H1 (cell line): ENCODE results near the gene AMER2. TPM values are rescaled to one million over a fixed set of nuclear protein-coding genes. Genes with fewer than 3 reads are reported as not detected.

Experiments used
- CTCF ChIA-PET: fragments of 300-600 bp; sonication (Branson Sonifier 250); formaldehyde crosslinking; loops from one replicate; lab custom pipeline; 2021; ENCODE audit not compliant: partially characterized antibody; lab: Charles Lee
- POLR2A ChIA-PET: fragments of 300-600 bp; sonication (Branson Sonifier 250); formaldehyde crosslinking; loops from one replicate; lab custom pipeline; 2021; ENCODE audit warnings: inconsistent platforms; ENCODE audit not compliant: partially characterized antibody; lab: Charles Lee
- DNase-seq, 2 experiments: peaks; one replicate each; pipeline versions ENCODE4 v3.0.0 to v3.0.0-alpha.2; 2010 to 2022; ENCODE audit warnings: low spot score in 2 of 2, low read depth in 1 of 2, mixed read lengths in 1 of 2
- FAIRE-seq: peaks from 2 replicates; lab custom pipeline; 2011; peaks lifted over from hg19 to GRCh38; lab: Jason Lieb, UNC
- H2AFZ ChIP-seq: 2 replicates; pipeline ENCODE4 v1.8.1; 2012; ENCODE audit warnings: low read length, inconsistent platforms
- H2AK5ac ChIP-seq: 2 replicates; pipeline ENCODE4 v1.6.1; 2013; ENCODE audit warnings: low read depth, low read length
- H2BK120ac ChIP-seq: replicated peaks from 2 replicates; pipeline ENCODE3; 2013; ENCODE audit warnings: low read depth, low read length, inconsistent platforms
- H2BK12ac ChIP-seq: 2 replicates; pipeline ENCODE4 v1.6.1; 2013; ENCODE audit warnings: low read depth, low read length
- H2BK15ac ChIP-seq: 2 replicates; pipeline ENCODE4 v1.6.1; 2013; ENCODE audit warnings: low read length
- H2BK20ac ChIP-seq: 2 replicates; pipeline ENCODE4 v1.6.1; 2013; ENCODE audit warnings: low read length
- H2BK5ac ChIP-seq: 2 replicates; pipeline ENCODE4 v1.6.1; 2013; ENCODE audit warnings: low read depth, low read length
- H3K14ac ChIP-seq: 2 replicates; pipeline ENCODE4 v1.6.1; 2013; ENCODE audit warnings: inconsistent platforms; ENCODE audit not compliant: insufficient read length
- H3K18ac ChIP-seq: 2 replicates; pipeline ENCODE4 v1.6.1; 2013; ENCODE audit warnings: low read length; ENCODE audit errors: extremely low read depth
- H3K23ac ChIP-seq: 2 replicates; pipeline ENCODE4 v1.6.1; 2013; ENCODE audit warnings: inconsistent platforms; ENCODE audit not compliant: insufficient read length
- H3K23me2 ChIP-seq: 2 replicates; pipeline ENCODE4 v1.6.1; 2013; ENCODE audit warnings: low read depth, low read length
- H3K27ac ChIP-seq: 2 replicates; pipeline ENCODE4 v1.6.1; 2011; ENCODE audit warnings: low read depth, low read length, inconsistent platforms
- H3K27me3 ChIP-seq, 4 experiments: replicated peaks in 1 of 4; 1 replicate in 1 of 4; 2 replicates in 3 of 4; pipeline versions ENCODE4 v1.6.1 to v1.8.1; 2011 to 2013; ENCODE audit warnings: low read length in 3 of 4, mild to moderate bottlenecking in 3 of 4, inconsistent platforms in 2 of 4, mixed read lengths in 2 of 4, moderate library complexity in 1 of 4; ENCODE audit not compliant: control insufficient read depth in 3 of 4, insufficient read depth in 3 of 4; ENCODE audit errors: extremely low read depth in 1 of 4
- H3K36me3 ChIP-seq, 4 experiments: 2 replicates each; pipeline versions ENCODE4 v1.6.1 to v1.8.1; 2011 to 2013; ENCODE audit warnings: mild to moderate bottlenecking in 4 of 4, low read length in 3 of 4, moderate library complexity in 2 of 4, control low read depth in 1 of 4, inconsistent platforms in 1 of 4; ENCODE audit not compliant: insufficient read depth in 4 of 4, control insufficient read depth in 2 of 4
- H3K4ac ChIP-seq: replicated peaks from 2 replicates; pipeline ENCODE3; 2013; ENCODE audit warnings: low read length, low read depth, mixed read lengths, inconsistent platforms; ENCODE audit not compliant: insufficient read length
- H3K4me1 ChIP-seq, 4 experiments: replicated peaks in 1 of 4; 1 replicate in 1 of 4; 2 replicates in 3 of 4; pipeline versions ENCODE4 v1.6.1 to v1.8.1; 2011 to 2013; ENCODE audit warnings: low read length in 3 of 4, inconsistent platforms in 2 of 4, mixed read lengths in 1 of 4; ENCODE audit not compliant: insufficient read depth in 4 of 4, control insufficient read depth in 3 of 4
- H3K4me2 ChIP-seq, 2 experiments: 2 replicates each; pipeline versions ENCODE4 v1.6.1 to v1.8.1; 2011 to 2013; ENCODE audit warnings: low read depth in 2 of 2, low read length in 2 of 2, control low read depth in 1 of 2, inconsistent platforms in 1 of 2, mild to moderate bottlenecking in 1 of 2; ENCODE audit not compliant: insufficient read depth in 1 of 2
- H3K4me3 ChIP-seq, 4 experiments: fragments of 200-600, 300-600 bp in 1 of 4; sonication (generic), shearing (Covaris generic), sonication (Bioruptor Twin) in 1 of 4; 2 replicates each; pipeline versions ENCODE4 v1.5.1 to v1.8.1; 2011 to 2016; ENCODE audit warnings: low read length in 4 of 4, low read depth in 3 of 4, control low read depth in 2 of 4, inconsistent platforms in 2 of 4, mild to moderate bottlenecking in 2 of 4, mixed read lengths in 1 of 4, moderate library complexity in 1 of 4; ENCODE audit not compliant: insufficient read depth in 2 of 4; ENCODE audit errors: extremely low read depth in 1 of 4
- H3K56ac ChIP-seq: replicated peaks from 2 replicates; pipeline ENCODE3; 2013; ENCODE audit warnings: low read depth, mild to moderate bottlenecking, mixed read lengths, low read length, inconsistent platforms; ENCODE audit not compliant: insufficient read length
- H3K79me1 ChIP-seq: 2 replicates; pipeline ENCODE4 v1.6.1; 2013; ENCODE audit warnings: low read depth, low read length, control low read depth
- H3K79me2 ChIP-seq, 2 experiments: 2 replicates each; pipeline versions ENCODE4 v1.6.1 to v1.8.1; 2012 to 2013; ENCODE audit warnings: low read length in 2 of 2, mild to moderate bottlenecking in 2 of 2, inconsistent platforms in 1 of 2; ENCODE audit not compliant: insufficient read depth in 2 of 2, control insufficient read depth in 1 of 2
- H3K9ac ChIP-seq, 4 experiments: replicated peaks in 1 of 4; 1 replicate in 1 of 4; 2 replicates in 3 of 4; pipeline versions ENCODE4 v1.6.1 to v1.8.1; 2011 to 2013; ENCODE audit warnings: low read depth in 3 of 4, low read length in 3 of 4, control low read depth in 2 of 4, mild to moderate bottlenecking in 2 of 4, moderate library complexity in 2 of 4, inconsistent platforms in 1 of 4; ENCODE audit errors: extremely low read depth in 1 of 4
- H3K9me3 ChIP-seq, 2 experiments: 2 replicates each; pipeline versions ENCODE4 v1.6.1 to v1.8.1; 2012 to 2013; ENCODE audit warnings: mild to moderate bottlenecking in 2 of 2, moderate library complexity in 2 of 2, control low read depth in 1 of 2, inconsistent platforms in 1 of 2, low read depth in 1 of 2, low read length in 1 of 2, mixed read lengths in 1 of 2; ENCODE audit not compliant: insufficient read depth in 2 of 2
- H4K20me1 ChIP-seq, 2 experiments: replicated peaks in 1 of 2; 2 replicates each; pipeline versions ENCODE3 to v1.8.1; 2011 to 2013; ENCODE audit warnings: inconsistent platforms in 2 of 2, low read length in 2 of 2, mild to moderate bottlenecking in 1 of 2; ENCODE audit not compliant: insufficient read depth in 2 of 2, control insufficient read depth in 1 of 2
- H4K5ac ChIP-seq: 2 replicates; pipeline ENCODE4 v1.6.1; 2013; ENCODE audit warnings: low read length, low read depth, mixed read lengths, inconsistent platforms; ENCODE audit not compliant: insufficient read length
- H4K8ac ChIP-seq: 2 replicates; pipeline ENCODE4 v1.8.0; 2013; ENCODE audit warnings: mild to moderate bottlenecking, moderate library complexity, low read length, inconsistent platforms; ENCODE audit not compliant: insufficient read depth; ENCODE audit errors: extremely low read depth
- H4K91ac ChIP-seq: replicated peaks from 2 replicates; pipeline ENCODE3; 2013; ENCODE audit warnings: low read length, mixed read lengths, inconsistent platforms; ENCODE audit not compliant: insufficient read length
- CEBPB ChIP-seq: IDR thresholded peaks from 2 replicates; pipeline ENCODE4 v1.6.1; 2012; ENCODE audit warnings: low read depth, low read length
- SRF ChIP-seq: IDR thresholded peaks from 2 replicates; pipeline ENCODE4 v1.6.1; 2011; ENCODE audit warnings: mild to moderate bottlenecking, low read depth, low read length, moderate library complexity
- WGBS, 2 experiments: shearing (Covaris generic) in 1 of 2; methylation state at CpG; one replicate each; pipeline versions ENCODE4 v1.1.6 to v1.1.7; 2013 to 2015; ENCODE audit warnings: low lambda C conversion rate in 2 of 2, mixed read lengths in 2 of 2, inconsistent platforms in 1 of 2, low coverage in 1 of 2, missing lambda C conversion rate in 1 of 2; ENCODE audit not compliant: insufficient replicate concordance in 2 of 2, insufficient coverage in 1 of 2, insufficient read length in 1 of 2; ENCODE audit errors: extremely low coverage in 1 of 2, missing lambda C conversion rate in 1 of 2; 5-methylcytosine and 5-hydroxymethylcytosine counted together
- polyA plus RNA-seq, 7 experiments: library from polyadenylated mRNA; depleted of rRNA in 3 of 7; stranded (reverse) in 5 of 7; unstranded in 2 of 7; fragments of >200 nt in 5 of 7; fragments of 200-250 nt in 2 of 7; gene quantifications; 1 replicate in 5 of 7; 2 replicates in 1 of 7; 4 replicates in 1 of 7; pipeline versions ENCODE4 v1.2.1 to v1.2.3, GENCODE V29; 2011 to 2013; ENCODE audit warnings: missing spikeins in 2 of 7, mixed read lengths in 2 of 7
- total RNA-seq: library from RNA; stranded (reverse); fragmentation: NEBNext Ultra II Directional; extraction: Animal tissue kit (Norgen Biotek cat#: 25700); gene quantifications from 2 replicates; pipeline ENCODE4 v1.2.1, GENCODE V29; 2021

The AMER2 gene
- total and polyA plus RNA-seq, 2 of the 8 experiments (the other 6 are each of a cell fraction or from before 2014, with no cell fraction given): 0.14 to 0.50 TPM

- H2BK20ac ChIP-seq: no peak overlapping the region
- H3K4me1 ChIP-seq: peaks cover 2 to 12% (median 7%) of the 10 kb centered on the region in 4 experiments; a peak in 6 of 7 replicates
- no peak overlapping the region for H2AK5ac ChIP-seq
- no peak overlapping the region for H2BK12ac ChIP-seq
- H3K4me3 ChIP-seq: no peak overlapping the region
- no peak overlapping the region for H3K9ac ChIP-seq
- ChIA-PET POLR2A (no interaction called here), CTCF (interaction anchor here (0.8 to 1.7 kb wide), 5 partner anchors 22 to 79 kb away, joined by 3 to 5 read pairs (median 3); no protein-coding TSS in a partner anchor)
- H4K20me1 ChIP-seq: peaks cover 0 to 3% of the 10 kb centered on the region in 2 experiments
- H3K9me3 ChIP-seq: no peaks in the 10 kb centered on the region
- H3K79me1 ChIP-seq: no peaks in the 10 kb centered on the region
- H3K4ac ChIP-seq: no peak overlapping the region
- no peak overlapping the region for H2AFZ ChIP-seq
- H3K4me2 ChIP-seq: no peak overlapping the region
- peak overlapping the region; percentile 21; the same call in 1 of the 2 replicates for H2BK15ac ChIP-seq
- 86% methylated on average over 3 of the region's 3 CpGs; no CpG with 5 or more reads in 1 of the 2 experiments for WGBS, 2 experiments
- no peak for FAIRE-seq
- H4K5ac ChIP-seq: no peak overlapping the region
- peaks cover 10% of the 10 kb centered on the region; the same call in 1 of the 2 replicates for H3K23me2 ChIP-seq
- no peak overlapping the region for H3K14ac ChIP-seq
- no peak overlapping the region for H4K91ac ChIP-seq
- no peak for TF ChIP-seq SRF
- no peak for TF ChIP-seq CEBPB
- no peak for DNase-seq
- H3K36me3 ChIP-seq: no peaks in the 10 kb centered on the region; a peak in 1 of 8 replicates
- H3K23ac ChIP-seq: no peak overlapping the region
- H3K27ac ChIP-seq: no peak overlapping the region
- H2BK5ac ChIP-seq: no peak overlapping the region
- H3K79me2 ChIP-seq: no peaks in the 10 kb centered on the region
- no peak overlapping the region for H2BK120ac ChIP-seq
- H3K18ac ChIP-seq: no peak overlapping the region
- no peak overlapping the region for H4K8ac ChIP-seq
- no peak overlapping the region for H3K56ac ChIP-seq
- peaks cover 18 to 29% (median 25%) of the 10 kb centered on the region in 4 experiments for H3K27me3 ChIP-seq
Measured at GRCh38 chr13:25175431-25175830, 3.3 kb upstream of the AMER2 start.
